Right atrium auricular region (tissue), 2 donors: ENCODE measurements around the gene CC2D1B. TPM values are rescaled to one million over a fixed set of nuclear protein-coding genes. Genes with fewer than 3 reads are reported as not detected.

Experiments
- DNase-seq: peaks from one replicate; pipeline ENCODE4 v3.0.0-alpha.2; 2019; ENCODE audit warnings: low spot score
- H3K27ac ChIP-seq, 2 donors: fragments of 200-600 bp; sonication (generic); 1 replicate in 1 of 2; 2 replicates in 1 of 2; pipeline ENCODE4 v1.5.1; 2016 to 2019
- H3K27me3 ChIP-seq, 2 donors: fragments of 200-600 bp; sonication (generic); one replicate each; pipeline versions ENCODE4 v1.5.1 to v1.6.0; 2017 to 2019
- H3K36me3 ChIP-seq: fragments of 200-600 bp; sonication (generic); one replicate; pipeline ENCODE4 v1.5.1; 2016
- H3K4me1 ChIP-seq, 2 donors: fragments of 200-600 bp; sonication (generic); one replicate each; pipeline versions ENCODE4 v1.5.1 to v1.6.0; 2017 to 2019
- H3K4me3 ChIP-seq, 2 donors: fragments of 200-600 bp; sonication (generic); 1 replicate in 1 of 2; 2 replicates in 1 of 2; pipeline ENCODE4 v1.5.1; 2017 to 2019; ENCODE audit warnings: mild to moderate bottlenecking in 1 of 2, moderate library complexity in 1 of 2
- H3K9me3 ChIP-seq, 2 donors: fragments of 200-600 bp; sonication (generic); one replicate each; pipeline ENCODE4 v1.5.1; 2019
- CTCF ChIP-seq, 2 donors: fragments of 200-600 bp; sonication (generic); IDR thresholded peaks; one replicate each; pipeline ENCODE4 v1.5.1; 2019; ENCODE audit warnings: antibody characterized with exemption in 2 of 2
- total RNA-seq, 2 donors: library from RNA; depleted of rRNA; stranded (reverse); fragments of >200 nt; gene quantifications; one replicate each; pipeline ENCODE4 v1.1.0, GENCODE V29; 2016

CC2D1B gene
- total RNA-seq, 2 donors from 2014 or later = 11.0 to 20.6 TPM

DNA sequence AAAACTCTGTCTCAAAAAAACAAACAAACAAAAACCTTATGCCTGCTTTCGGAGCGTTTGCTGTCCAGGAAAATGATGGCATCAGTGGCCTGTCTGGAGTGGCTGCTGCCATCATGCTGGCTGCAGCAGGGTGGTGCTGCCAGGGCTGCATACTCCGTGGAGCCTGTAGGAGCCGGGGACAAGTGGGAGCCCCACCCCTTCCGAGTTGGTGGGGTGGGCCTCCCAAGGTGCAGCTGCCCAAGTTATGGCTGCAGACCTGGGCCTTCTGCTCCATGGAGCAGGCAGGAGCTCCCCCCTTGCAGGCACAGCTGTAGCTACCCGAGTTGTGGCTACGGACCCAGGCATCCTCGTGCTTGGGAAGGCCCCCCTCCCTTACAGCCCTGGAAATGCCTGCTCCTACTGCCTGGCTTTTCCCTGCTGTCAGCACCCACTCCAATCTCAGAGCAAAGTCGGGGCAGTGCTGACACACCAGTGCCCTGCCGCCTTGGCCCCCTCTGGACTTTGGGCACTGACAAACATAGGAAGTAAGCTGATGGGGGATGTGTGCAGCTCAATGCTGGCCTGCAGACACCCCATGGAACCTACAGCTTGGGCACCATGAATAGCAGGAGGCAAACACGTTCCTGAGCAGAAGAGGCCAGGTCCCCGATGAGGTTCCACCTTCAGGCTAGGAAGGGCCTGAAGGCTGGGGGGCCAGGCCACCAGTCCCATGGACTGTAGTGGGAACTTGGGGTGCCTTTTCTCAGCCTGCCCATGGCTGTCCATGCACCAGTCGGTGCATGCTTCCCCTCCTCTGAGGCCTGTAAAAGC is 60.4 kb downstream of the CC2D1B start:
- TF ChIP-seq CTCF (IDR thresholded peaks at IDR 0.05) = no peak
- Histone ChIP-seq H3K27me3 (no peaks in the 10 kb centered on the region), H3K36me3 (no peaks in the 10 kb centered on the region), H3K27ac (no peak overlapping the region), H3K4me3 (no peak overlapping the region), H3K9me3 (no peaks in the 10 kb centered on the region), H3K4me1 (no peaks in the 10 kb centered on the region)
- DNase-seq = no peak

Other genes starting within 250 kb of the CC2D1B start
- 10 to 100 TPM; 15.8 to 18.5 TPM for gene ZFYVE9, start 224.1 kb downstream of the CC2D1B start, total RNA-seq
- gene ORC1, start 38.2 kb upstream of the CC2D1B start, total RNA-seq = under 1 TPM in 1 of 2 donors, not detected in 1; 0.28 TPM
- 1 to 10 TPM; 5.9 to 7.2 TPM for gene PRPF38A, start 38.4 kb upstream of the CC2D1B start, total RNA-seq
- gene TUT4, start 186.9 kb upstream of the CC2D1B start, total RNA-seq = 10 to 100 TPM; 27.4 to 33.3 TPM
- 10 to 100 TPM; 12.0 to 17.6 TPM for gene GPX7, start 236.2 kb upstream of the CC2D1B start, total RNA-seq